Forelimb muscle (tissue), 1 donor: ENCODE measurements around the gene GRPEL1. TPM values are rescaled to one million over a fixed set of nuclear protein-coding genes. Genes with fewer than 3 reads are reported as not detected.
"Not testable (repeated sequence)": the region's sequence is repeated elsewhere in the genome, so short reads cannot be mapped to it uniquely, and the experiment has no call there.

ENCODE experiments used
- DNase-seq: peaks from one replicate; pipeline ENCODE4 v3.0.0-alpha.2; 2013; ENCODE audit warnings: low read depth
- polyA plus RNA-seq: library from polyadenylated mRNA; unstranded; fragments of 120-200 nt; gene quantifications from one replicate; pipeline ENCODE4 v1.2.1, GENCODE V29; 2013; ENCODE audit not compliant: insufficient read length

The GRPEL1 gene
- polyA plus RNA-seq, 1 donor = 30.1 TPM

- no peak for DNase-seq
Observed at GRCh38 chr4:7092026-7092425, 24.2 kb upstream of the GRPEL1 start.

- DNase-seq = no peak
Observed at GRCh38 chr4:7089213-7089986, 21.5 kb upstream of the GRPEL1 start.

- no peak for DNase-seq
Observed at GRCh38 chr4:7087036-7087435, 19.2 kb upstream of the GRPEL1 start.

- no peak for DNase-seq
Observed at GRCh38 chr4:7086384-7086783, 18.5 kb upstream of the GRPEL1 start.

- not testable (repeated sequence) for DNase-seq
Observed at GRCh38 chr4:7084564-7084961, 16.7 kb upstream of the GRPEL1 start.

GRCh38 chr4:7083597-7084563 is 16.0 kb upstream of the GRPEL1 start:
- DNase-seq = no peak

GRCh38 chr4:7079909-7080308 is 12.0 kb upstream of the GRPEL1 start:
- not testable (repeated sequence) for DNase-seq

GRCh38 chr4:7079483-7079882 is 11.6 kb upstream of the GRPEL1 start:
- not testable (repeated sequence) for DNase-seq

- no peak for DNase-seq
Observed at GRCh38 chr4:7078025-7078424, 10.2 kb upstream of the GRPEL1 start.

GRCh38 chr4:7077371-7077770 is 9.5 kb upstream of the GRPEL1 start:
- no peak for DNase-seq

GRCh38 chr4:7076696-7077082 is 8.8 kb upstream of the GRPEL1 start:
- no peak for DNase-seq

GRCh38 chr4:7075962-7076695 is 8.3 kb upstream of the GRPEL1 start:
- no peak for DNase-seq

GRCh38 chr4:7074426-7074825 is 6.6 kb upstream of the GRPEL1 start:
- no peak for DNase-seq

- no peak for DNase-seq
Observed at GRCh38 chr4:7073526-7074390, 5.9 kb upstream of the GRPEL1 start.

- no peak for DNase-seq
Observed at GRCh38 chr4:7073059-7073458, 5.2 kb upstream of the GRPEL1 start.

- no peak for DNase-seq
Observed at GRCh38 chr4:7070729-7071511, 3.1 kb upstream of the GRPEL1 start.

GRCh38 chr4:7068883-7069282 is 1.0 kb upstream of the GRPEL1 start:
- no peak for DNase-seq

- no peak for DNase-seq
Observed at GRCh38 chr4:7068279-7068842, 497 bp upstream of the GRPEL1 start.

GRCh38 chr4:7067126-7067451 is 775 bp downstream of the GRPEL1 start:
- no peak for DNase-seq

- DNase-seq = no peak
Observed at GRCh38 chr4:7066493-7066892, 1.4 kb downstream of the GRPEL1 start.
